Thoracic aorta (tissue), 2 donors: ENCODE data around the gene ACTN2. TPM values are rescaled to one million over a fixed set of nuclear protein-coding genes. Genes with fewer than 3 reads are reported as not detected.

ENCODE experiments used
- ATAC-seq: fragments of 150-250 bp; one replicate; pipeline ENCODE4 v1.8.0; 2017; ENCODE audit warnings: low read depth; ENCODE audit not compliant: insufficient number of reproducible peaks, low FRiP score
- DNase-seq: peaks from one replicate; pipeline ENCODE4 v3.0.0-alpha.2; 2020; ENCODE audit warnings: low spot score
- H3K27ac ChIP-seq, 2 donors: fragments of 200-600 bp; sonication (generic); 1 replicate in 1 of 2; 2 replicates in 1 of 2; pipeline ENCODE4 v1.5.1; 2016; ENCODE audit warnings: mild to moderate bottlenecking in 2 of 2, moderate library complexity in 2 of 2
- H3K27me3 ChIP-seq: fragments of 200-600 bp; sonication (generic); replicated peaks from 2 replicates; pipeline ENCODE4 v1.6.0; 2016; ENCODE audit warnings: mild to moderate bottlenecking; ENCODE audit not compliant: insufficient read depth
- H3K36me3 ChIP-seq: fragments of 200-600 bp; sonication (generic); one replicate; pipeline ENCODE4 v1.5.1; 2016
- H3K4me1 ChIP-seq, 2 donors: fragments of 200-600 bp; sonication (generic); 1 replicate in 1 of 2; 2 replicates in 1 of 2; pipeline versions ENCODE4 v1.5.1 to v1.6.0; 2016; ENCODE audit warnings: low read depth in 2 of 2, mild to moderate bottlenecking in 1 of 2; ENCODE audit not compliant: control insufficient read depth in 1 of 2
- H3K4me3 ChIP-seq: fragments of 200-600 bp; sonication (generic); 2 replicates; pipeline ENCODE4 v1.5.1; 2016; ENCODE audit warnings: mild to moderate bottlenecking
- H3K9me3 ChIP-seq: fragments of 200-600 bp; sonication (generic); 2 replicates; pipeline ENCODE4 v1.5.1; 2016
- CTCF ChIP-seq: fragments of 200-600 bp; sonication (generic); IDR thresholded peaks from one replicate; pipeline ENCODE4 v1.5.1; 2019; ENCODE audit warnings: antibody characterized with exemption
- total RNA-seq, 2 donors: library from RNA; depleted of rRNA; stranded (reverse); fragments of >200 nt; gene quantifications; one replicate each; pipeline versions ENCODE4 v1.1.0 to v1.2.3, GENCODE V29; 2016

The ACTN2 gene
- total RNA-seq, 2 donors from 2014 or later = 32.2 to 52.9 TPM

- Histone ChIP-seq H3K9me3 (no peaks in the 10 kb centered on the region), H3K36me3 (no peaks in the 10 kb centered on the region), H3K27ac (no peak overlapping the region), H3K4me3 (no peak overlapping the region), H3K4me1 (peaks cover 21 to 58% of the 10 kb centered on the region in 2 donors), H3K27me3 (no peaks in the 10 kb centered on the region)
- DNase-seq = no peak
- no peak for TF ChIP-seq CTCF
- no peak for ATAC-seq
Observed at GRCh38 chr1:236702791-236703394, 16.6 kb downstream of the ACTN2 start.

GRCh38 chr1:236705771-236706170 lies 19.5 kb downstream of the ACTN2 start:
- ATAC-seq (no peak), DNase-seq (no peak)
- Histone ChIP-seq H3K36me3 (no peaks in the 10 kb centered on the region), H3K4me1 (peaks cover 14 to 39% of the 10 kb centered on the region in 2 donors), H3K4me3 (no peak overlapping the region), H3K27me3 (no peaks in the 10 kb centered on the region), H3K9me3 (no peaks in the 10 kb centered on the region), H3K27ac (no peak overlapping the region)
- TF ChIP-seq CTCF = no peak

GRCh38 chr1:236706183-236706582 lies 19.9 kb downstream of the ACTN2 start:
- ATAC-seq = no peak
- Histone ChIP-seq H3K27me3 (no peaks in the 10 kb centered on the region), H3K4me3 (no peak overlapping the region), H3K9me3 (no peaks in the 10 kb centered on the region), H3K4me1 (peaks cover 10 to 35% of the 10 kb centered on the region in 2 donors), H3K36me3 (no peaks in the 10 kb centered on the region), H3K27ac (no peak overlapping the region)
- no peak for TF ChIP-seq CTCF
- DNase-seq = no peak

- ATAC-seq (peak; percentile 43), DNase-seq (no peak)
- no peak for TF ChIP-seq CTCF
- Histone ChIP-seq H3K36me3 (no peaks in the 10 kb centered on the region), H3K9me3 (no peaks in the 10 kb centered on the region), H3K27me3 (no peaks in the 10 kb centered on the region), H3K27ac (no peak overlapping the region), H3K4me3 (no peak overlapping the region), H3K4me1 (peaks cover 3 to 16% of the 10 kb centered on the region in 2 donors)
Observed at GRCh38 chr1:236710328-236710892, 24.1 kb downstream of the ACTN2 start.

- TF ChIP-seq CTCF = no peak
- ATAC-seq (peak; percentile 29), DNase-seq (no peak)
- Histone ChIP-seq H3K4me1 (peaks cover 14 to 42% of the 10 kb centered on the region in 2 donors), H3K4me3 (no peak overlapping the region), H3K36me3 (no peaks in the 10 kb centered on the region), H3K27me3 (no peaks in the 10 kb centered on the region), H3K27ac (peak overlapping the region; percentile 25 to 70), H3K9me3 (no peaks in the 10 kb centered on the region)
Observed at GRCh38 chr1:236716160-236716559, 29.9 kb downstream of the ACTN2 start.
